GM23338 (cell line): ENCODE results near the gene DOCK1.

ENCODE experiments used
- CREB1 ChIP-seq: fragments of 250-450 bp; sonication (Bioruptor Pico); IDR thresholded peaks from 2 replicates; pipeline ENCODE4 v1.5.0; 2020; ENCODE audit warnings: low read depth, mild to moderate bottlenecking, moderate library complexity
- EZH2 ChIP-seq: fragments of 200-600 bp; sonication (generic); IDR thresholded peaks from one replicate; pipeline ENCODE4 v1.8.0; 2017; ENCODE audit warnings: antibody characterized with exemption, mild to moderate bottlenecking, low read depth; ENCODE audit not compliant: unreplicated experiment
- EZH2phosphoT487 ChIP-seq: fragments of 200-600 bp; sonication (generic); IDR thresholded peaks from one replicate; pipeline ENCODE4 v1.8.1; 2018; ENCODE audit warnings: antibody characterized with exemption; ENCODE audit not compliant: unreplicated experiment
- POLR2AphosphoS5 ChIP-seq: IDR thresholded peaks from 2 replicates; pipeline ENCODE4 v1.6.1; 2016; ENCODE audit warnings: antibody characterized with exemption, low read depth
- ZNF114 ChIP-seq: fragments of 250-450 bp; sonication (Bioruptor Pico); IDR thresholded peaks from 2 replicates; pipeline ENCODE4 v1.5.0; 2020; ENCODE audit warnings: mild to moderate bottlenecking, moderate library complexity
- TF ChIP-seq, protein P1 (sequence below), 2 experiments: fragments of 200-600 bp in 1 of 2; sonication (generic) in 1 of 2; conservative IDR thresholded peaks; 2 replicates each; pipeline versions ENCODE4 v1.5.1 to v1.6.1; 2016 to 2017; ENCODE audit warnings: antibody characterized with exemption in 2 of 2, low read depth in 2 of 2, mild to moderate bottlenecking in 2 of 2, moderate library complexity in 1 of 2
- TF ChIP-seq, protein P2 (sequence below): IDR thresholded peaks from one replicate; pipeline ENCODE4 v1.6.1; 2018; ENCODE audit warnings: antibody characterized with exemption; ENCODE audit not compliant: unreplicated experiment

DNA sequence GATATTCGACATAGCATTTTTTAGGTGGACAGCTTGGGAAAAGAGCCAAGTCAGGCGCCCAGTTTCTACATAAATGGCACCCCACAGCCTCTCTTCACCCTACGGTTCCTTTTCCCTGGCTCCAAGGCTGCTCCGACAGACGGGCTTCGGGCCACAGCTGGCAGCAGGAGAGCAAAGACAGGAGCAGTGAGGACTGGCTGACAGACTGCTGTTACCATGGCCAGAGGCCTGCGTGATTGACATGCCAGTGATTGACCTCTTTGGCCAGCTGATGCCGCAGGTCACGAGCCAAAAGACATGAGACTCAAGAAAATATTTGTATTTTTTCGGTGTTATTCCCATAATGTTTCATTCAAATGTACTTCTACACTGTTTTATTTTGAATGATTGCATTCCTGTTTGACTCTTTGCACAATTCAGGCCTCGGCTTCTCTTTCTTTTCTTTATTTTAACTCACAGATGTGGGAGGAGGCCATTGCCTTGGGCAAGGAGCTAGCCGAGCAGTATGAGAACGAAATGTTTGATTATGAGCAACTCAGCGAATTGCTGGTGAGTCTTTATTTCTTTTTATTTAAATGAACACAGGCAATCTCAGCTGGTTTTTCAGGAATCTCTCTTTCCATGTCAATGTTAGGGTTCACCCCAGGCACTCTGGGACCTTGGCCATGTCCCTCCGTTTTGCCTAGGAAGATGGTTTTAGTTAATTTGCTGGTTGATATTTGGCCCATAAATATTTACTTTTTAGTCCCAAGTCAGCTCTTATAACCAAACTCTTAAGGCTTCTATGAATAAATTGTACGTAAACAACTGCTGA, 497.6 kb downstream of the DOCK1 start:
- TF ChIP-seq, protein P1, sequence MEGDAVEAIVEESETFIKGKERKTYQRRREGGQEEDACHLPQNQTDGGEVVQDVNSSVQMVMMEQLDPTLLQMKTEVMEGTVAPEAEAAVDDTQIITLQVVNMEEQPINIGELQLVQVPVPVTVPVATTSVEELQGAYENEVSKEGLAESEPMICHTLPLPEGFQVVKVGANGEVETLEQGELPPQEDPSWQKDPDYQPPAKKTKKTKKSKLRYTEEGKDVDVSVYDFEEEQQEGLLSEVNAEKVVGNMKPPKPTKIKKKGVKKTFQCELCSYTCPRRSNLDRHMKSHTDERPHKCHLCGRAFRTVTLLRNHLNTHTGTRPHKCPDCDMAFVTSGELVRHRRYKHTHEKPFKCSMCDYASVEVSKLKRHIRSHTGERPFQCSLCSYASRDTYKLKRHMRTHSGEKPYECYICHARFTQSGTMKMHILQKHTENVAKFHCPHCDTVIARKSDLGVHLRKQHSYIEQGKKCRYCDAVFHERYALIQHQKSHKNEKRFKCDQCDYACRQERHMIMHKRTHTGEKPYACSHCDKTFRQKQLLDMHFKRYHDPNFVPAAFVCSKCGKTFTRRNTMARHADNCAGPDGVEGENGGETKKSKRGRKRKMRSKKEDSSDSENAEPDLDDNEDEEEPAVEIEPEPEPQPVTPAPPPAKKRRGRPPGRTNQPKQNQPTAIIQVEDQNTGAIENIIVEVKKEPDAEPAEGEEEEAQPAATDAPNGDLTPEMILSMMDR (conservative IDR thresholded peaks at IDR 0.05; ENCODE audit: low read depth in 2 of 2): no peak
- TF ChIP-seq EZH2 (no peak), POLR2AphosphoS5 (no peak), CREB1 (CRISPR knock-in tag) (no peak), EZH2phosphoT487 (no peak), ZNF114 (no peak)
- TF ChIP-seq, protein P2, sequence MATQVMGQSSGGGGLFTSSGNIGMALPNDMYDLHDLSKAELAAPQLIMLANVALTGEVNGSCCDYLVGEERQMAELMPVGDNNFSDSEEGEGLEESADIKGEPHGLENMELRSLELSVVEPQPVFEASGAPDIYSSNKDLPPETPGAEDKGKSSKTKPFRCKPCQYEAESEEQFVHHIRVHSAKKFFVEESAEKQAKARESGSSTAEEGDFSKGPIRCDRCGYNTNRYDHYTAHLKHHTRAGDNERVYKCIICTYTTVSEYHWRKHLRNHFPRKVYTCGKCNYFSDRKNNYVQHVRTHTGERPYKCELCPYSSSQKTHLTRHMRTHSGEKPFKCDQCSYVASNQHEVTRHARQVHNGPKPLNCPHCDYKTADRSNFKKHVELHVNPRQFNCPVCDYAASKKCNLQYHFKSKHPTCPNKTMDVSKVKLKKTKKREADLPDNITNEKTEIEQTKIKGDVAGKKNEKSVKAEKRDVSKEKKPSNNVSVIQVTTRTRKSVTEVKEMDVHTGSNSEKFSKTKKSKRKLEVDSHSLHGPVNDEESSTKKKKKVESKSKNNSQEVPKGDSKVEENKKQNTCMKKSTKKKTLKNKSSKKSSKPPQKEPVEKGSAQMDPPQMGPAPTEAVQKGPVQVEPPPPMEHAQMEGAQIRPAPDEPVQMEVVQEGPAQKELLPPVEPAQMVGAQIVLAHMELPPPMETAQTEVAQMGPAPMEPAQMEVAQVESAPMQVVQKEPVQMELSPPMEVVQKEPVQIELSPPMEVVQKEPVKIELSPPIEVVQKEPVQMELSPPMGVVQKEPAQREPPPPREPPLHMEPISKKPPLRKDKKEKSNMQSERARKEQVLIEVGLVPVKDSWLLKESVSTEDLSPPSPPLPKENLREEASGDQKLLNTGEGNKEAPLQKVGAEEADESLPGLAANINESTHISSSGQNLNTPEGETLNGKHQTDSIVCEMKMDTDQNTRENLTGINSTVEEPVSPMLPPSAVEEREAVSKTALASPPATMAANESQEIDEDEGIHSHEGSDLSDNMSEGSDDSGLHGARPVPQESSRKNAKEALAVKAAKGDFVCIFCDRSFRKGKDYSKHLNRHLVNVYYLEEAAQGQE: no peak
